ENCODE data around the gene ASF1A. TPM values are rescaled to one million over a fixed set of nuclear protein-coding genes. Genes with fewer than 3 reads are reported as not detected.

The ASF1A gene
- total RNA-seq (2014; rRNA removed; shearing (Covaris generic)) (25.4 and 26.8 TPM in 2 replicates), polyA plus RNA-seq (2016; fragmentation: Nextera tagmentation; extraction: Ambion mirVana) (49.2 and 72.2 TPM in 2 replicates)
- long read RNA-seq, transcript ASF1A-201 (4 exons, 2,362 nt) = major isoform, 37 of 39 reads
- long read RNA-seq, partial matches to known transcripts = 1 of 39 reads
- long read RNA-seq, other reads (novel, unspliced or antisense) = 1 of 39 reads

GRCh38 chr6:118893807-118894424, at the start of gene ASF1A:
Gene ASF1A, plus strand, starts transcription at chr6:118894152. Its CDS starts 262 bp downstream, at chr6:118894414.
- Histone ChIP-seq H2AFZ (no peak within 1 kb of the TSS), H3K36me3 (ENCODE audit: insufficient read depth) (no peaks in the 10 kb centered on the region), H3F3A (replicated peaks; ENCODE audit: low read depth) (no peaks in the 10 kb centered on the region), H4K20me1 (replicated peaks; ENCODE audit: insufficient read depth) (0 out of 2 replicates have a peak, but pooled peaks cover 3% of the 10 kb centered on the region), H3K27ac (ENCODE audit: low read depth) (peak within 1 kb of the TSS; percentile 95), H3K27me3 (ENCODE audit: insufficient read depth) (no peaks in the 10 kb centered on the region), H3K79me2 (replicated peaks; ENCODE audit: insufficient read depth) (peaks cover 67% of the 10 kb centered on the region), H3K4me2 (peak within 1 kb of the TSS; percentile 82), H3K9me2 (ENCODE audit: insufficient read depth) (no peaks in the 10 kb centered on the region), H3K4me1 (ENCODE audit: insufficient read depth) (peaks cover 43% of the 10 kb centered on the region), H3K4me3 (peak within 1 kb of the TSS; percentile 88)
- peaks cover 12% of the 10 kb centered on the region for H3K27me3 Mint-ChIP-seq (ENCODE audit: insufficient read depth, low read depth, poor library complexity)
- no peak for TF ChIP-seq REST (IDR thresholded peaks at IDR 0.05; ENCODE audit: unreplicated experiment)
- peak; percentile 80 for TF ChIP-seq POLR2AphosphoS5 (IDR thresholded peaks at IDR 0.05; ENCODE audit: low read depth)
- peak; percentile 46 to 80 for TF ChIP-seq CTCF (conservative IDR thresholded peaks at IDR 0.05; ENCODE audit: low read depth in 2 of 2)
- ATAC-seq (peak; percentile 76), DNase-seq (ENCODE audit: low spot score) (peak; percentile 96)
- H3K4me3 Mint-ChIP-seq = peak within 1 kb of the TSS; percentile 90
- no peaks in the 10 kb centered on the region for H3K9me3 Mint-ChIP-seq
- H3K4me1 Mint-ChIP-seq = peaks cover 41% of the 10 kb centered on the region
- peak within 1 kb of the TSS; percentile 99 for H3K27ac Mint-ChIP-seq
- peaks cover 23% of the 10 kb centered on the region; the same call in 2 of the 3 replicates for H3K36me3 Mint-ChIP-seq (ENCODE audit: low read depth)

- no peaks in the 10 kb centered on the region for H3K79me2 ChIP-seq (replicated peaks; ENCODE audit: insufficient read depth)
- Mint-ChIP-seq H3K4me3 (no peak overlapping the region), H3K27me3 (ENCODE audit: insufficient read depth, low read depth, poor library complexity) (peaks cover 3% of the 10 kb centered on the region), H3K9me3 (no peaks in the 10 kb centered on the region), H3K27ac (no peak overlapping the region; the same call in 1 of the 2 replicates), H3K36me3 (ENCODE audit: low read depth) (peaks cover 16% of the 10 kb centered on the region; the same call in 2 of the 3 replicates), H3K4me1 (no peaks in the 10 kb centered on the region; the same call in 2 of the 3 replicates)
- no peaks in the 10 kb centered on the region for H3K4me1 ChIP-seq (ENCODE audit: insufficient read depth)
- DNase-seq (ENCODE audit: low spot score) (no peak), ATAC-seq (no peak)
- no peaks in the 10 kb centered on the region for H4K20me1 ChIP-seq (replicated peaks; ENCODE audit: insufficient read depth)
- no peaks in the 10 kb centered on the region for H3K27me3 ChIP-seq (ENCODE audit: insufficient read depth)
- H3K9me2 ChIP-seq (ENCODE audit: insufficient read depth) = no peaks in the 10 kb centered on the region
- no peak overlapping the region for H3K4me2 ChIP-seq
- no peak overlapping the region for H3K4me3 ChIP-seq
- no peaks in the 10 kb centered on the region for H3K36me3 ChIP-seq (ENCODE audit: insufficient read depth)
- H3F3A ChIP-seq (replicated peaks; ENCODE audit: low read depth) = no peaks in the 10 kb centered on the region
- no peak overlapping the region for H3K27ac ChIP-seq (ENCODE audit: low read depth)
- H2AFZ ChIP-seq = no peak overlapping the region
- TF ChIP-seq POLR2AphosphoS5 (IDR thresholded peaks at IDR 0.05; ENCODE audit: low read depth) (no peak), EZH2phosphoT487 (IDR thresholded peaks at IDR 0.05; ENCODE audit: unreplicated experiment) (no peak), CREB1 (CRISPR knock-in tag; IDR thresholded peaks at IDR 0.05; ENCODE audit: low read depth) (no peak), CTCF (conservative IDR thresholded peaks at IDR 0.05; ENCODE audit: low read depth in 2 of 2) (no peak)
Observed at GRCh38 chr6:118844915-118845314, 49.0 kb upstream of the ASF1A start.
